ENCODE data around the gene COX6A2.
"Not testable (repeated sequence)": the region's sequence is repeated elsewhere in the genome, so short reads cannot be mapped to it uniquely, and the experiment has no call there.

COX6A2 gene

GRCh38 chr16:31438414-31438813 is 10.3 kb upstream of the COX6A2 start:
- no peak for DNase-seq (ENCODE audit: low read depth)

DNA sequence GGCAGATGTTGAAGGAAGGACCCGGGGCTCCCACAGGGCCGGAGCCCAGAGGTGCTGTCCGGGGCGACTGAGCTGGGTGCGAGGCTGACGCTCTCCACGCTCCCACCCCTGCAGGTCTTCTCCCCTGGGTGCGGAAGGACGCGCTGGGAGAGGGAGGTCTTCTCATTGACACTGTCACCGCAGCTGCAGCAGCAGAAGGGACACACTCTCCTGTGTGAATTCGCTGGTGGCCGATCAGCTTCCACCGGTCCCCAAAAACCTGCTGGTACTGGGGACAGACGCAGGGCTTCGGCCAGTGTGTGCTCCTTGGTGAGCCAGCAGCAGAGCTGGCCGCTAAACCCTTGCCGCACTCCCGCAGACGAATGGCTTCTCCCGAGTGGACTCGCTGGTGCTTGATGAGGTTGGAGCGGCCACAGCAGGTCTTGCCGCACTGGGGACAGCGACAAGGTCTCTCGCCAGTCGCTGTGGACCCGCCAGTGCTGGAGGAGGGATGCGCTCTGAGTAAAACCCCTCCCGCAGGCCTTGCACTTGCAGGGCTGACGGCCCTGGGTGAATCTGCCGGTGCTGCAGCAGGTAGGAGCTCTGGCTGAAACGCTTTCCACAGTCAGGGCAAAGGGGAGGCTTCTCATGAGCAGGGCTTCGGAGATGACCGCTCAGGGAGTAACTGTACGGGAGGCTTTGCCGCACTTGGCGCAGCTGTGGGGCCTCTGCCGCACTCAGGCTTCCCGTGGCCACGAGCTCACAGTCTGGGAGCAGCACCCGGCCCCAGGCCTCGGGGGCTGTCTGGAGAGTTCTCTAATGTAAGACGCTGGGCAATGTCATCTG is 8.3 kb upstream of the COX6A2 start:
- no peak for DNase-seq (ENCODE audit: low read depth)

GRCh38 chr16:31435341-31436220 is 7.4 kb upstream of the COX6A2 start:
- no peak for DNase-seq (ENCODE audit: low read depth)

- DNase-seq (ENCODE audit: low read depth) = no peak
Observed at GRCh38 chr16:31430380-31431052, 2.4 kb upstream of the COX6A2 start.

DNA sequence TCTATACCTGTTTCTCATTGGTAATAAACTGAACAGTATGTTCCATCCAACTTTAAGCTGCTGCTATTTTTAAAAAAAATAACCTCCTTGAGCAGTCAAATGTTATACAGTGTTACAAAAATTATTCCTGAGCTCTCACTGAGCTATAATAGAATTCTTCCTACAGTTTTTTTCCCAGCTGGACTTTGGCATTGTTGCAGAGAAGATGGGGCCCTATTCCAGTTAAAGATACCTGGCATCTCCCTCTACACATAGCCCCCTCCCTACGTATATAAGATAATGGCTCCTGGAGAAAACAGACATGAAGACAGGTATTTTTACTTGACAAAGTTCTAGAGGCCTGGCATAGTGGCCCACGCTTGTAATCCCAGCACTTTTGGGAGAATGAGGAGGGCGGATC is 1.6 kb upstream of the COX6A2 start:
- DNase-seq (ENCODE audit: low read depth) = no peak

DNA sequence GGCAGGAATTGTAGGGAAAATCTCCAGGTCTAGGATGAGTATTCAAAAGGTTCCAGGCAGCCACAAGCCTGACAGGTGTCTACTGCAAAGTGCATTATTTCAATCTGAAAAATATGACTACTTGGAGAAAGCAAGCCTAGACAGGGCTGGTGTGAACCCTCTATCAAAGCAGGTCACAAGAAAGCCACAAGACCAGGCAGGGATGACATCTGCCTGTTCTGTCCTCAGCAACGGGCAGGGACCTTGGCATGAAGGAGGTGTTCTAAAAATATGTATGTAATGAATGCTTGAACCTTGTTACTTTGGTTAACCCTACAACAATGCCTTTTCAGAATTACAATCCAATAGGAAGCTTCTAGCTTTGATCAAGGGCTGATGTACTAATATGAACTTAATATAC is 1.2 kb upstream of the COX6A2 start:
- DNase-seq (ENCODE audit: low read depth) = no peak

DNA sequence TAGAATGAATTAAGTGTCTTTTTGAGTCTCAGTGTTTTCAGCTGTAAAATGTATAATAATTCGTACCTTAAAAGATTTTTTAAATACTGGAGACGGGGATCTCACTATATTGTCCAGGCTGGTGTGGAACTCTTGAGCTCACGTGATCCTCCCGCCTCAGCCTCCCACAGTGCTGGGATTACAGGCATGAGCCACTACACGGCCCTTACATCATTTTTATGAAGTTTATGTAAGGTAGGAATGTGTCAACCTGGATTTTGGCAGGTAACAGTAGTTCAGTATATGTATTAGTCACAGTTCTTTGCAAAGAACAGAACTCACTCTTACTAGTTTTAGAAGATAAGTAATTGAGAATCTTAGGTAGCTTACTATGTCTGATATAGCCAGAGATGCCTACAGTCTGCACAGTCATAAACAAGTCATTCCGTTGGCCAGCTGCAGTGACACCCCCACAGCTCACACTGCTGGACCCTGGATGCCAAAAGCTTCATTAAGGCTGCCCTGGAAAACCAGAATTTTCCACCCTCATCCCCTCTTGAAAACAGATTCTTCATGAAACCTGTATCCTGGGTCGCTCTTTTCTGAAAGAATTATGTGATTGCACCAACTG is 583 bp upstream of the COX6A2 start:
- no peak for DNase-seq (ENCODE audit: low read depth)

DNA sequence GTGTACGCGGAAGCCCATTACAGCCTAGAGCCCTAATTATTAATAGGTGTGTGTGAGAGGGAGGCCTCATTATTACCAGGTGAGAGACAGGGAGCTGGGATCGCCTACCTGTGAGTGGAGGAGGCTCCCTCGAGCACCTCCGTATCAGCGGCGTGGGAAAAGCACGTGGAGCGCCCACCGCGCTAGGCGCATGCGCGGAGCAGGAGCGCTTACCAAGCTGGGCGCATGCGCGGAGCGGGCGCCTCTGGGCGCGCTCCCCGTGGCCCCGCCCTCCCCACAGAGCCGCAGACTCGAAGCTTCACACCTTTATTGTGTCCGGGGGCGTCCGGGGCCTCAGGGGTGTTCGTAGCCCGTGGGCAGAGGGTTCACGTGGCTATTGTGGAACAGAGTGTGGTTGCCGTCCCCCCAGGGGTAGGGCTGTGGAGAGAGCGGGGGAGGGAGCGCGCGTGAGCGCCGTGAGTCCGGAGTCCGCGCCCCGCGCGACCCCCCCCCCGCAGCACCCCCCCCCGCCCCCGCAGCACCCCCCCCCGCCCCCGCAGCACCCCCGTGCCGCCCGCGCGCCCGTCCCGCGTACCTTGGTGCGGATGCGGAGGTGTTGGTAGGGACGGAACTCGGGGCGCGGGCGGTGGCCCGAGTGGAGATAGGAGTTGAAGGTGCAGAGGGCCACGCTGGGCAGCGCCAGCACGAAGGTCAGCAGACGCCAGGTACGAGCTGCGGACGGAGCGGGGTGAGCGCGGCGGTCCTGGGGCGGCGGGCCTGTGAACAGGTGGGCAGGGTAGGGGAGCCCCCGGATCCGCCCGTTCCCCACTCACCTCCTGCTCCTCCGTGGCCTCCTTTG is 500 bp downstream of the COX6A2 start:
- peak; percentile 53 for DNase-seq (ENCODE audit: low read depth)

DNA sequence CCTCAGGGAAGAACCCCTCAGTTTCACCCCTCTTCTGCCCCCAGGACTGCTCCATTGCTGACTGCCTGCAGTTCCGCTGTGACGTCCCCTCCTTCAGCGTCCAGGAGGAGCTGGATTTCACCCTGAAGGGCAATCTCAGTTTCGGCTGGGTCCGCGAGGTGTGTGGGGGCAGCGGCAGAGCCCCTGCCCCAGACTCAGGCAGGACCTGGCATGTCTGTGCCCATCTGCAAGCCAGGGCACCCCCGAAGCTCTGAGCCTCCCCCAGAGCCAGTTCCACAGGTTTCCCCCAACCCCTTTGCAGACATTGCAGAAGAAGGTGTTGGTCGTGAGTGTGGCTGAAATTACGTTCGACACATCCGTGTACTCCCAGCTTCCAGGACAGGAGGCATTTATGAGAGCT is 4.4 kb downstream of the COX6A2 start:
- DNase-seq (ENCODE audit: low read depth) = no peak

GRCh38 chr16:31423241-31423640 is 4.9 kb downstream of the COX6A2 start:
- DNase-seq (ENCODE audit: low read depth) = no peak

DNA sequence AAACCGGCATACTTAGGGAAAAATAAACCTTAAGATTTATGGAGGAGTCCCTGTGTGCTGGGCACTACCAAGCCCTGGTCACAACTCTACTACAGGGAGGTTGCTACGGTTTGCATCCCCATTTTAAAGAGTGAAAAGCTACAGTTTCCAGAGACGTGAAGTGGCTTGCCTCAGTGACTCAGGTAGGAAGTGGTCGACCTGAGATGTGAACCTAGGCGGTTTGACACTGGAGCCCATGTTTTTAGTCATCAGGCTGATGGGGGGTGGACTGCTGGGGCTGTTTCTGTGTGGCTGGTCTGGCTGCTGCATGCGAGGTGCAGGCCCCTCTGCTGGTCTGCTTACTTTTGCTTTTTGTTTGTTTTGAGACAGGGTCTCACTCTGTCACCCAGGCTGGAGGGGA is 6.6 kb downstream of the COX6A2 start:
- peak; percentile 36 for DNase-seq (ENCODE audit: low read depth)

DNA sequence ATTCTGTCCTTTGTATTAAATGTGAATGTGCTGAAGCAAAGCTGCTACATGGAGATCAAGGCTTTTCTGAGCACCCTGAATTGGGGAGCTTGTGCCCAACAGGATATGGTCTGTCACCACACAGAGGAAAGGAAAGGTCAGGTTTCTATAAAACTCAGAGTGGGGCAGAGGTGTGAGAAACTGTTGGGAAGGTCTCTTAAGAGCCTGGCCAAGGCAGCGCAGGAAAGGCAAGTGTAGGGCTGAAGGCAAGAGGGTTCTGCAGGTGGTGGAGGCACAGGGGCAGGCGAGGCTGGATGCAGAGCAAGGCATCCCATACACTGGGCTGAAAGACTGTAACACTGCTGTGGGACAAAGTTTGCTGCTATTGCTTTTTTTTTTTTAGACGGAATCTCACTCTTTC is 8.1 kb downstream of the COX6A2 start:
- DNase-seq (ENCODE audit: low read depth) = no peak

GRCh38 chr16:31417916-31418315 is 10.2 kb downstream of the COX6A2 start:
- no peak for DNase-seq (ENCODE audit: low read depth)

GRCh38 chr16:31417036-31417435 is 11.1 kb downstream of the COX6A2 start:
- not testable (repeated sequence) for DNase-seq (ENCODE audit: low read depth)

DNA sequence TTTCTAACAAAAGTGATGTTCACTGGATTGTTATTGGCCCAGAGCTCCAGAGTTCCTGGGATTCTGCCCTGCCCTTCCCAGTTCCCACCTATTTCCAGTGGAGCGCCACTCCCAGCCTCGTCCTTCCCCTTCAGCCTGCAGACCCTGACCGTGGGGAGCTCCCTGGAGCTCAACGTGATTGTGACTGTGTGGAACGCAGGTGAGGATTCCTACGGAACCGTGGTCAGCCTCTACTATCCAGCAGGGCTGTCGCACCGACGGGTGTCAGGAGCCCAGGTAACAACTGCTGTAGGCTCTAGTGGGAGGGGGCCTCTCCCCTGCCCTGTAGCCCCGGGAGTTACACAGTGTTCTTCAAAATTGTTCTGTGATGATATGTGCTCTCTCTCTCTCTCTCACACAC is 11.8 kb downstream of the COX6A2 start:
- DNase-seq (ENCODE audit: low read depth) = no peak

GRCh38 chr16:31414706-31415105 is 13.5 kb downstream of the COX6A2 start:
- no peak for DNase-seq (ENCODE audit: low read depth)

DNA sequence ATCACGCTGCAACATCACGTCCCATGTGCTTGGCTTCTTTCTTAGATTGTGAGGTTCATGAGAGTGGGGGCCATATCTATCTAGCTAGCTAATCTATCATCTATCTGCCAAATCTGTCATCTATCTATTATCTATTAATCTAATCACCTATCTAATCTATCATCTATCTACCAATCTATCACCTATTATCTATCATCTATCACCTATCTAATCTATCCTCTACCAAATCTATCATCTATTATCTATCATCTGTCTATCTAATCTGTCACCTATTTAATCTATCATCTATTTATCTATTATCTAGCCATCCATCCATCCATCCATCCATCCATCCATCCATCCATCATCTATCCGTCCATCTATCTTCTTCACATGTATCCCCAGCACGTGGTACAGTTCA is 14.2 kb downstream of the COX6A2 start:
- DNase-seq (ENCODE audit: low read depth) = no peak

- no peak for DNase-seq (ENCODE audit: low read depth)
Observed at GRCh38 chr16:31413381-31413780, 14.8 kb downstream of the COX6A2 start.

- no peak for DNase-seq (ENCODE audit: low read depth)
Observed at GRCh38 chr16:31412750-31413149, 15.4 kb downstream of the COX6A2 start.

DNA sequence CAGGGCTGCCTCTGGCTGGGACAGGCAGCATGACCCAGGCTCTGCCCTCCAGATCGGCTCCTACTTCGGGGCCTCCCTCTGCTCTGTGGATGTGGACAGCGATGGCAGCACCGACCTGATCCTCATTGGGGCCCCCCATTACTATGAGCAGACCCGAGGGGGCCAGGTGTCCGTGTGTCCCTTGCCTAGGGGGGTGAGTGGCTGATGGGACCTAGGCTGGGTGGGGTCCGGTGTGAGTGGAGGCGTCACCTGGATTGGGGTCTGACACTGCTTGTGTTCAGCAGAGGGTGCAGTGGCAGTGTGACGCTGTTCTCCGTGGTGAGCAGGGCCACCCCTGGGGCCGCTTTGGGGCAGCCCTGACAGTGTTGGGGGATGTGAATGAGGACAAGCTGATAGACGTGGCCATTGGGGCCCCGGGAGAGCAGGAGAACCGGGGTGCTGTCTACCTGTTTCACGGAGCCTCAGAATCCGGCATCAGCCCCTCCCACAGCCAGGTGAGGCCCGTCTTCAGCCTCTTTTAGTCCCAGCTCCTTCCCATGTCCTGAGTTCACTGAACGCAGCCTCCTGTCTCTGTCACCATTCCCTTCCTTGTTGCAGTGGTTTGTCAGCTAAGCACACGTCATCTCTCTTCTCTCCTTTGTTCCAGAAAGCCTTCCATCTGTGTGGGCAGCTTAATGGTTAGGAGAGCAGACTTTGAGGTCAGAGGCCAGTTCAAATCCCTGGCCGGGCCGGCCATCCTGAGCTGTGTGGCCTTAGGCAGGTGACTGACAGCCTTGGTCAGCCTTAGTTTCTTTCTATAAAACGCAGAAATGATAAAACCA is 16.9 kb downstream of the COX6A2 start:
- DNase-seq (ENCODE audit: low read depth) = no peak
